T-helper 2 cell treated with Interferon-gamma antibody and Interleukin-4, amounts not matched to agents 5 μg/mL and 100 μg/mL, for 36 hours (primary cell): ENCODE measurements around the gene MSMO1.

Experiments
- DNase-seq: peaks from one replicate; pipeline ENCODE4 v3.0.0; 2021; ENCODE audit warnings: low spot score
- H3K27ac Mint-ChIP-seq: one replicate; pipeline ENCODE4 v1.8.0; 2021; ENCODE audit warnings: mild to moderate bottlenecking, mixed read lengths
- H3K27me3 Mint-ChIP-seq: one replicate; pipeline ENCODE4 v1.8.0; 2021; ENCODE audit warnings: low read depth, mixed read lengths
- H3K36me3 Mint-ChIP-seq: one replicate; pipeline ENCODE4 v1.8.0; 2021; ENCODE audit warnings: low read depth, mixed read lengths
- H3K4me1 Mint-ChIP-seq: one replicate; pipeline ENCODE4 v1.8.0; 2021; ENCODE audit warnings: low read depth, mixed read lengths
- H3K4me3 Mint-ChIP-seq: one replicate; pipeline ENCODE4 v1.8.0; 2022; ENCODE audit warnings: mild to moderate bottlenecking, moderate library complexity, mixed read lengths
- H3K9me3 Mint-ChIP-seq: one replicate; pipeline ENCODE4 v1.8.0; 2021; ENCODE audit warnings: mixed read lengths

MSMO1 gene

DNA sequence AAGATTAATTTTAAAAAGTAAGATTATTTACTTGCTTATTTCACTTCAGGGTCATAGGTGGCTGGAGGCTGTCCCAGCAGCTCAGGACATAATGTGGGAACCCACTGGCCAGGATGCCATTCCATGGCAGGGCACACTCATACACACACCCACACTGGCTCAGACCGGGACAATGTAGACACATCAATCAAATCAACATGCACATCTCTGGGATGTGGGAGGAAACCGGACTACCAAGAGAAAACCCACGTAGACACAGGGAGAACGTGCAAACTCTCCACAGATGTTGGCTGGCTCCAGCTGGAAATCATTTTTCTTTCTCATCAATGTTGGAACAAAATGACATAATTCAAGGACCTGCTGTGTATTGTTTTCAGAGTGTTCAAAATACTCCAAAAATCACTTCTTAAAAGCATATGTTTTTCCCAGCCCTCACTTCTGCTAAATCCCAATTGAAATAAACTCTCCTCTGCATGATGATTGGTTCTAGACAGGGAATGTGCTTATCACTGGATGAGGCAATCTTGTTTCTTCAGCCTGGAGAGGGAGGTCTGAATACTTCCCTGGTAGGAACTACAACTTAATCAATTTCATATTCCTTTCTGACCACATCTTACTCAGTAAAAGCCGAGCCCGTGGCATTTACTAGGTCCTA is 32.7 kb downstream of the MSMO1 start:
- Mint-ChIP-seq H3K36me3 (no peaks in the 10 kb centered on the region), H3K9me3 (no peaks in the 10 kb centered on the region), H3K27ac (no peak overlapping the region), H3K27me3 (peaks cover 39% of the 10 kb centered on the region), H3K4me1 (peaks cover 1% of the 10 kb centered on the region), H3K4me3 (no peak overlapping the region)
- DNase-seq, result no peak

DNA sequence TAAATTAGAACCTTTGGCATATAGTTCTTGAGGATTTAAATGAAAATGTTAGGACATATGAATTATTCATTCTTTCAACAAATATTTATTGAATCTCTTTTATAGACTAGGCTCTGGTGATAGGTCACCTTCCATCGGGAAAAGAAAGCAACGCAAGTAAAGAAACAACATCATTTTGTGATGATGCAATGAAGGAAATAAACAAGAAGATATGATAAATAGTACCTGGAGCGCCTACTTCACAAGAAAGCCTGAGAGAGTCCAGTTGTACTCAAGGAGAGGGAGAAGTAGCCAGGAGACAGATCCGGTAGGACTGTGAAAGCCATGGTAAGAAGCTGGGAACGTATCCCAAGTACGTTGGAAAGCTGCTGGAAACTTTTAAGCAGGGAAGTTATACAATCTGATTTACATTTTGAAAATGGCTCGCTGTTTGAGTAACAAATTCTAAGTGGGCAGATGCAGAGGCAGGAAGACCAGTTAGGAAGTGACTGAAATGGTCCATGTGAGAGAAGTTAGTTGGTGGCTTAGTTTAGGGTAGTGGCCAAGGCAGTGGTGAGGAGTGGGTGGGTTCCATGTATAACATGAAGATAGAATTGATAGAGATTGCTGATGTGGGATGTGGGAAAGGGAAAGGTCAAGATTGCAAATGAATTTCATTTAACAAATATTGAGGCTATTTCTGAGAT is 33.7 kb downstream of the MSMO1 start:
- Mint-ChIP-seq H3K9me3 (no peaks in the 10 kb centered on the region), H3K36me3 (no peaks in the 10 kb centered on the region), H3K4me3 (no peak overlapping the region), H3K27me3 (peaks cover 29% of the 10 kb centered on the region), H3K27ac (no peak overlapping the region), H3K4me1 (peaks cover 1% of the 10 kb centered on the region)
- no peak for DNase-seq

DNA sequence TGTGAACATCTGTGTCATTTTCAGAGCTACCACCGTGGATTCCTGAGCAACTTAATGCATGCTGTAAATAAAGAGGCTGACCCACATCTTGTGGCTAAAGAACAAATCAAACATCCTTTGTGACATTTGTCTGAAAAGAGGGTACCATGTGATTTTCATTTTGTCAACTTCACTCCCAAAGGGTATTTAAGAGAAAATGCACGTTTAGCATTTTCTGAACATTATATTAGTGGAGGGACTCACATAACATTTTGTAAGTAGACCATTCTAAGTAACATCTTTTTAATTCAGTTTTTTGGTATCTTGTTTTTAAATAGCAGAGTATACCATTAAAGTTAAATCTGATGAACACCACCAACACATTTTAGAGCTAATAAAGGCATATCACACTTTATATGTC is 34.3 kb downstream of the MSMO1 start:
- H3K27ac Mint-ChIP-seq, result no peak overlapping the region
- peaks cover 1% of the 10 kb centered on the region for H3K4me1 Mint-ChIP-seq
- no peaks in the 10 kb centered on the region for H3K36me3 Mint-ChIP-seq
- no peak overlapping the region for H3K4me3 Mint-ChIP-seq
- no peaks in the 10 kb centered on the region for H3K9me3 Mint-ChIP-seq
- H3K27me3 Mint-ChIP-seq, result peaks cover 29% of the 10 kb centered on the region
- no peak for DNase-seq

DNA sequence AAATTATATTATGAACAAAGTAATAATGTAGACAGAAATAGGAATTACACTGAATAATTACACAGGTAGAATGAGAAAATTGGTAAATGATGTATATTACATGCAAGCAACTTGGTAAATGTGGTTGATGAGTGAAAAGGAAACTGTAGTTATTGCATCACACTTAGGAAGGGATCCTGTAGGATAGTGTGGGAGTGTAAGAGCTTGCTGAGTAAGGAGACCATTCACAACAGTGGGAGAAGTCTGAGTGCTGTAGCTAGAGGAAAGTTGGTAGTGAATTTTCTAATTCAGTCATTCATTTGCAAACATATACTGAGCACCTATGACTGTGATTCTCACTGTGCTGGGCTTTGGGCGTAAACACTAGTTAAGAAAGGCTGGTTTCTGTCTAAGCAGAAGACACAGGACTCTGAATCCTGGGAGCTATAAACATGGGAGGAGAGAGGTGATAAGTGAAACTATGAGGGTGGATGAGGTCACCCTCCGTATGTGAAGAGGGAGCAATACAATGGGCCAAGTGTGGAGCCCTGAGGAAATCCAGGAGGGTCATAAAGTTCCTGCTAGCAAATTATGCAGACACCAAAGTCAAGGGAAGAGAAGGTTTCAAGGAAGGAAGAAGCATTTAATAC is 37.1 kb downstream of the MSMO1 start:
- Mint-ChIP-seq H3K27ac (no peak overlapping the region), H3K36me3 (no peaks in the 10 kb centered on the region), H3K4me3 (no peak overlapping the region), H3K4me1 (peaks cover 1% of the 10 kb centered on the region), H3K9me3 (no peaks in the 10 kb centered on the region), H3K27me3 (peaks cover 21% of the 10 kb centered on the region)
- no peak for DNase-seq

DNA sequence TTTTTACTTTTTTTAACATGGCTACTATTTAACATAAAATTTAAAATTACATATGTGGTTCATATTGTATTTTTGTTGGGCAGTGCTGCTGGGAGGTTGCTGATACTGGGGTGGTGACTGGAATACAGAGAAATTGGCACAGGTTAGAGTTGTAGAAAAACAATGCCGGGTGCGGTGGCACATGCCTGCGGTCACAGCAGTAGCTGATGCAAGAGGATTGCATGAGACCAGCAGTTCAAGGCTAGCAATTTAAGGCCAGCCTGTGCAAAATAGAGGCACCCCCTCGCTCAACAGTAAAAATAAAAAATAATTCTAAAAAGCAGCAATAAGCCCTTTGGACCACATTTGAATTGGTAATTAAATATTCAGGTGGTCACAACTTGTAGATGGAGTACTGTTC is 39.6 kb downstream of the MSMO1 start:
- peaks cover 16% of the 10 kb centered on the region for H3K27me3 Mint-ChIP-seq
- H3K27ac Mint-ChIP-seq, result no peak overlapping the region
- no peaks in the 10 kb centered on the region for H3K36me3 Mint-ChIP-seq
- H3K9me3 Mint-ChIP-seq, result no peaks in the 10 kb centered on the region
- no peak for DNase-seq
- no peak overlapping the region for H3K4me3 Mint-ChIP-seq
- no peaks in the 10 kb centered on the region for H3K4me1 Mint-ChIP-seq

DNA sequence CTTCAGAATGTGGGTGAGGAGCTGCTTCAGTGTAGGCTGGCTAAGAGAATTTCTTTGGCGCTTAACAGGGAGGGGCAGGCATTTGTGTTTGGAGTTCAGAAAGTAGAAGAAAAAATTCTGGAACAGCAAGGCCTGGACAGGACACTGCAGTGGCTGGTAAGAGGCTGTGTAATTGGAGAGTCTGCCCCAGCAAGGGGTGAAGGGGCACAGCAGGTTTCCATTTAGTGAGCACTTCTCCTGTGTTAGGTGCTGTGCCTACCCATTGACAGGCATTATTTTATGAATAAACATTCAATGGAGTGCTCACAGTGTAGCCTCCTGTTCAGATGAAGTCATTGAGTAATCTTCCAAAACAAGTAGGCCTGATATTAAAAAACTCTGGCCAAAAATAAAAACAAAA is 40.6 kb downstream of the MSMO1 start:
- Mint-ChIP-seq H3K9me3 (no peaks in the 10 kb centered on the region), H3K4me1 (no peaks in the 10 kb centered on the region), H3K36me3 (no peaks in the 10 kb centered on the region), H3K4me3 (no peak overlapping the region), H3K27me3 (peaks cover 22% of the 10 kb centered on the region), H3K27ac (no peak overlapping the region)
- DNase-seq, result no peak

DNA sequence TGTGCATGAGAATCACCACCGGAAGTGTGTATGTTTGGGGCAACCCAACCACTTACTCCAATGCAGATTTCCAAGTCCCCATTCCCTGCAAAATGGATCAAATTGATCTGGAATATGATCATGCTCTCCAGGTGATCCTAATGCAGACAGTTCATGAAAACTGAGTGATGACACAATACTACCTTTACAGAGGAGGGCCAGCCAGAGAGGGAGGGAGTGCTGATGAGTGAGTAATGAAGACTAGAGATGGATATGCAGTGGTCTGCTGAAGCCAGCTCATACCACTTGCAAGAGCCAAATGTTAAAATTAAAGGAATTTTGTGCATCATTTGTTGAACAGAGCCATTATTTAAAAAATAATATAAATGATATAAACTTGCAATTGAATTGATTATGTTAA is 41.1 kb downstream of the MSMO1 start:
- no peak overlapping the region for H3K4me3 Mint-ChIP-seq
- no peak overlapping the region for H3K27ac Mint-ChIP-seq
- no peaks in the 10 kb centered on the region for H3K36me3 Mint-ChIP-seq
- no peaks in the 10 kb centered on the region for H3K4me1 Mint-ChIP-seq
- no peak for DNase-seq
- no peaks in the 10 kb centered on the region for H3K9me3 Mint-ChIP-seq
- peaks cover 20% of the 10 kb centered on the region for H3K27me3 Mint-ChIP-seq

DNA sequence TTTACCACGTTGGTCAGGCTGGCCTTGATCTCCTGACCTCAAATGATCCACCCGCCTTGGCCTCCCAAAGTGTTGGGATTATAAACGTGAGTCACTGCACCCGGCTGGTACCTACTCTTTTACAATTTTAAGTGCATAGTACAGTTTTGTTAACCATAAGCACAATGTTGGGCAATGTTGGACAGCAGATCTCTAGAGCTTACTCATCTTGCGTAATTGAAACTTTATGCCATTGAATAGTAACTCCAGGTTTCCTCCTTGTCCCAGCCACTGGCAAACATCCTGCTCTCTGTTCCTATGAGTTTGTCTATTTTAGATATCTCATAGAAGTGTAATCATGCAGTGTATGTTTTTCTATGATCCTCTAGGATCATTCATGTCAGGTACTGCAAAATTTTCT is 42.1 kb downstream of the MSMO1 start:
- Mint-ChIP-seq H3K4me3 (no peak overlapping the region), H3K27me3 (peaks cover 29% of the 10 kb centered on the region), H3K9me3 (no peaks in the 10 kb centered on the region), H3K27ac (no peak overlapping the region), H3K36me3 (no peaks in the 10 kb centered on the region), H3K4me1 (no peaks in the 10 kb centered on the region)
- DNase-seq, result no peak

DNA sequence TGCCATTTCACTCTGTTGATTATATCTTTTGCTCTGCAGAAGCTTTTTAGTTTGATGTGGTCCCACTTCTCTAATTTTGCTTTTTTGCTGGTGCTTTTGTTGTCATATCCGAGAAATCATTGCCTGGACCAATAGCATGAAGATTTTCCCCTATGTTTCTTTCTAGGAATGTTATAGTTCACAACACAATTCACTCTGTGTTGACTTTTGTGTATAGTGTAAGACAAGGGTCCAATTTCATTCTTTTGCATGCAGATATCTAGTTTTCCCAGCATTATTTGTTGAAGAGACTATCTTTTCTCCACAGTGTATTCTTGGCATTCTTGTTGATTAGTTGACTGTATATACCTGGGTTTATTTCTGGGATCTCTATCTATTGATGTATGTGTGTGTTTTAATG is 43.1 kb downstream of the MSMO1 start:
- Mint-ChIP-seq H3K27ac (no peak overlapping the region), H3K27me3 (peaks cover 37% of the 10 kb centered on the region), H3K4me3 (no peak overlapping the region), H3K36me3 (no peaks in the 10 kb centered on the region), H3K9me3 (no peaks in the 10 kb centered on the region), H3K4me1 (peaks cover 4% of the 10 kb centered on the region)
- DNase-seq, result no peak

DNA sequence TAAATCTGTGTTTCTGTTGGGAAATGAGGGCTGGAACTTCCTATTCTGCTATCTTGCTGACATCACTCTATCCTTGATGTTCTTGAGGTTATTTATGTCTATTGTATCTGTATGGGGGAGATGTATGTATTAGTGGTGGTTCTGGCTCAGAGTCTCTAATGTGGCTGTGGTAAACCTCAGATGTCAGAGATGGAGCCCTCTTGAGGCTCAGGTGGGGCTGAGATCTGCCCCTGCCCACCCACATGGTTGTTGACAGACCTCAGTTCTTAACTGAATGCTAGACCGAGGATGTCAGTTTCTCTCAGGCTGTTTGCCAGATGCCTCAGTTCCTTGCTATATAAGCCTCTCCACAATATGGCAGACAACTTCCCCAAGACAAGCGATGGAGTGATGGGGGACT is 48.0 kb downstream of the MSMO1 start:
- peaks cover 72% of the 10 kb centered on the region for H3K27me3 Mint-ChIP-seq
- H3K4me3 Mint-ChIP-seq, result no peak overlapping the region
- H3K36me3 Mint-ChIP-seq, result no peaks in the 10 kb centered on the region
- H3K27ac Mint-ChIP-seq, result no peak overlapping the region
- no peaks in the 10 kb centered on the region for H3K9me3 Mint-ChIP-seq
- H3K4me1 Mint-ChIP-seq, result peaks cover 5% of the 10 kb centered on the region
- no peak for DNase-seq

DNA sequence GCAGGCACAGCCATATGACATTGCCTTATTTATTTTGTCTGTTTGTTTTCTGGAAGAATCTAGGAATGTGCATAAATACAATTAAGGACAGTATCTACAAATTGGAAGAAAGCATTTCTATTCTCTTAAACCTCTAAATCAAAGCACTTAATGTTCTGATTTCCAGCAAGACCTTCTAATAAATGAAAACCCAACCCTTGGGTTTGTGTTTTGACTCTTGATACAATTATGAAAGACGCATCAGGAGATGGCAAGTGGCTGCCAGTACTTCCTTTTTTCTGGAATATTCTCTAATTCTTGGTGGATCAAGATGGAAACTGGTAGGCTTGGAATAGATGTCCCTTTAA is 50.9 kb downstream of the MSMO1 start:
- DNase-seq, result no peak
- H3K36me3 Mint-ChIP-seq, result no peaks in the 10 kb centered on the region
- peaks cover 78% of the 10 kb centered on the region for H3K27me3 Mint-ChIP-seq
- H3K9me3 Mint-ChIP-seq, result no peaks in the 10 kb centered on the region
- no peak overlapping the region for H3K27ac Mint-ChIP-seq
- peak overlapping the region; percentile 70 for H3K4me3 Mint-ChIP-seq
- H3K4me1 Mint-ChIP-seq, result peaks cover 5% of the 10 kb centered on the region

DNA sequence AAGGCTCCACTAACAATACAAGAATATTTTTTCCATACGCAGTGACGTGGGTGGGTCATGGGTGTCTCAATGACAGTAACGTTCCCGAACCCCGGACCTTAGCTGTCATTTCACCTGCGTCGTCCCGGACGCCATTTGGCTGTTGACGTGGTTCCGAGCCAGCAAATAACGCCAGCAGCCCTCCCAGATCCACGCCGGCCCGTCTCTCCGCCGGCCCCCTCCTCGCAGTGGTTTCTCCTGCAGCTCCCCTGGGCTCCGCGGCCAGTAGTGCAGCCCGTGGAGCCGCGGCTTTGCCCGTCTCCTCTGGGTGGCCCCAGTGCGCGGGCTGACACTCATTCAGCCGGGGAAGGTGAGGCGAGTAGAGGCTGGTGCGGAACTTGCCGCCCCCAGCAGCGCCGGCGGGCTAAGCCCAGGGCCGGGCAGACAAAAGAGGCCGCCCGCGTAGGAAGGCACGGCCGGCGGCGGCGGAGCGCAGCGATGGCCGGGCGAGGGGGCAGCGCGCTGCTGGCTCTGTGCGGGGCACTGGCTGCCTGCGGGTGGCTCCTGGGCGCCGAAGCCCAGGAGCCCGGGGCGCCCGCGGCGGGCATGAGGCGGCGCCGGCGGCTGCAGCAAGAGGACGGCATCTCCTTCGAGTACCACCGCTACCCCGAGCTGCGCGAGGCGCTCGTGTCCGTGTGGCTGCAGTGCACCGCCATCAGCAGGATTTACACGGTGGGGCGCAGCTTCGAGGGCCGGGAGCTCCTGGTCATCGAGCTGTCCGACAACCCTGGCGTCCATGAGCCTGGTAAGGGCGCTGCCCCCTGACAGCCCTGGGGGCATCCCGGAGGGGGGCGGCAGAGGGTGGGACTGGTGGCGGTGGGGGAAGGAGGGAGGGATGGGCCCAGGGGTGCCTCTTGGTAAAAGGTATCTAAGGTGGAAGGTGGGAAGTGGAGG is 51.5 kb downstream of the MSMO1 start, which contains the start of gene CPE:
TSS of gene CPE (plus strand) at position 264 of the 933 bp plus-strand sequence. CDS start at position 478, 214 bp downstream.
- Mint-ChIP-seq H3K4me3 (peak within 1 kb of the TSS; percentile 70), H3K9me3 (no peaks in the 10 kb centered on the region), H3K27me3 (peaks cover 79% of the 10 kb centered on the region), H3K27ac (no peak within 1 kb of the TSS), H3K36me3 (no peaks in the 10 kb centered on the region), H3K4me1 (peaks cover 5% of the 10 kb centered on the region)
- peak; percentile 58 for DNase-seq

DNA sequence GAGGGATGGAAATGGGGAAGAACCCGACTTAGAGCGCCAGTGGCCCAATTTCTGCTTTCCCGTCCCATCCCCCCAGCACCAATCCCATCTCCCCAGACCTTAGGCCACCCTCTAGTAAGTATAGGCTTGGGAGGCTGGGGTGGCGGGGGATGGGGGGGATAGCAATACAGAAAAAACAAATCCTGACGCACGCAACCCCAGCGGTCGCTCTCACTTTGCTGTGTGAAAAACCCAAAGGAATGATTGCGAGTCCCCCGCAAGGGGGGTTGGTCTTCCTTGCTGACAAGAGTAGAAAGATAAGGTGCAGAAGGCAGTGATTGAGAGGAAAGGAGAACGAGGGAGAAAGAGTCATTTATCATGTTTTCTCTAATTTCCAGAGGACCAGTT is 52.2 kb downstream of the MSMO1 start:
- peaks cover 75% of the 10 kb centered on the region for H3K27me3 Mint-ChIP-seq
- peaks cover 5% of the 10 kb centered on the region for H3K4me1 Mint-ChIP-seq
- no peak overlapping the region for H3K27ac Mint-ChIP-seq
- peak overlapping the region; percentile 41 for H3K4me3 Mint-ChIP-seq
- H3K36me3 Mint-ChIP-seq, result no peaks in the 10 kb centered on the region
- no peaks in the 10 kb centered on the region for H3K9me3 Mint-ChIP-seq
- DNase-seq, result no peak

DNA sequence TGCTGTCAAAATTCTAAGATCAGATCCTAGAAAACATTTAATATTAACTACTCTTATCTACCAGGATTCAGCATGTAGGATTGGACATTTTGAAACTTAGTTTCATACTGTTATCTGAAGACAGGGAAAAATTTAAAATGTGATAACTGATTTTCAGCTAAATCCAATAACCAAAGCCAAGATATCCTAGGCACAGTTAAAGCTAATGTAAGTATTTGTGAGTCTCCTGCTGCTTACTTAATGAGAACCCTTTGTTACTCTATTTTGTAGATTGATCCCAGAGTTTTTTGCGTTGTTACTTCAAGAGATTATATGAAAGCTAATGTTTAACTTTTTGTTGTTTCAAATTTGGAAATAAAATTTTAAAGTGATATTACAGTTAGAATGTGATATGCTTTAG is 53.3 kb downstream of the MSMO1 start:
- Mint-ChIP-seq H3K27me3 (peaks cover 73% of the 10 kb centered on the region), H3K27ac (no peak overlapping the region), H3K9me3 (no peaks in the 10 kb centered on the region), H3K4me3 (no peak overlapping the region), H3K36me3 (no peaks in the 10 kb centered on the region), H3K4me1 (no peaks in the 10 kb centered on the region)
- DNase-seq, result no peak
